Measurements from ENCODE around the gene NDUFC2.
A peak's percentile ranks its signal among the peaks of the same experiment; 100 is the strongest.
"Not testable (repeated sequence)": the region's sequence is repeated elsewhere in the genome, so short reads cannot be mapped to it uniquely, and the experiment has no call there.

The NDUFC2 gene

DNA sequence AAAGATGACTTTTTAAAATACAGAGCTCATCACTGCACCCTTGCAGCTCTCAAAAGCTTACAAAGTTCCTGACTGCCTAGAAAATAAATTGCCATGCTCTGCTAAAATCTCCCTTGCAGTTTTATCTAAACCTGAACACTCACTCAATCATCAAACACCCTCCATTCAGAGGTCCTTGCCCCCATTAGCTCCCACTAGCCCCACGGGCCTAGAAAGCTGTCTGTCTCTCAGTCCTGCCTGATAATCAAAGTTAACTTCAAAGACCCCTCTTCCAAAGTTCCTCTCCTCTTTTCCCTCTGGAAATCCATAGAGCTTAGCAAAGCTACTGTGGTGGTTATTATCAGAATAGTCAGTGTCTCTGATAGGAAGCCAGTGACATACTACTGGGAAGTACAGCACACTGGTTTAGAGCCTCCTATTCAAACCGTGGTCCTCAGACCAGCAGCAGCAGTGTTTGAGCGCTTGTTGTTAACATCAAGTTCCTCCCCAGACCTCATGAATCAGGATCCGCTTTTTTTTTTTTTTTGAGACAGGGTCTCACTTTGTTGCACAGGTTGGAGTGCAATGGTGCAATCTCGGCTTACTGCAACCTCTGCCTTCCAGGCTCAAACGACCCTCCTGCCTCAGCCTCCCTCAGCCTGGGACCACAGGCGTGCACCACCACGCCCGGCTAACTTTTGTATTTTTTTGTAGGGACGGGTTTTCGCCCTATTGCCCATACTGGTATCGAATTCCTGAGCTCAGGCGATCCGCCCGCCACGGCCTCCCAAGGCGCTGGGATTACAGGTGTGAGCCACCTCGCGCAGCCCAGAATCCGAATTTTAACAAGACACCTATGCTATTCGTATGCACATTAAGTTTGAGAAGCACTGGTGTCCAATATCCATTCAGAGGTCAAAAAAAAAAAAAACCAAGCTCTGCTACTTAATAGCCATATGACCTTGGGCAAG is 1.2 kb downstream of the NDUFC2 start:
- DNase-seq (ENCODE audit: low read depth): no peak
- H3K4me3 ChIP-seq (ENCODE audit: control insufficient read depth, low read depth, low read length): peak overlapping the region; percentile 97
- TF ChIP-seq, protein P1, sequence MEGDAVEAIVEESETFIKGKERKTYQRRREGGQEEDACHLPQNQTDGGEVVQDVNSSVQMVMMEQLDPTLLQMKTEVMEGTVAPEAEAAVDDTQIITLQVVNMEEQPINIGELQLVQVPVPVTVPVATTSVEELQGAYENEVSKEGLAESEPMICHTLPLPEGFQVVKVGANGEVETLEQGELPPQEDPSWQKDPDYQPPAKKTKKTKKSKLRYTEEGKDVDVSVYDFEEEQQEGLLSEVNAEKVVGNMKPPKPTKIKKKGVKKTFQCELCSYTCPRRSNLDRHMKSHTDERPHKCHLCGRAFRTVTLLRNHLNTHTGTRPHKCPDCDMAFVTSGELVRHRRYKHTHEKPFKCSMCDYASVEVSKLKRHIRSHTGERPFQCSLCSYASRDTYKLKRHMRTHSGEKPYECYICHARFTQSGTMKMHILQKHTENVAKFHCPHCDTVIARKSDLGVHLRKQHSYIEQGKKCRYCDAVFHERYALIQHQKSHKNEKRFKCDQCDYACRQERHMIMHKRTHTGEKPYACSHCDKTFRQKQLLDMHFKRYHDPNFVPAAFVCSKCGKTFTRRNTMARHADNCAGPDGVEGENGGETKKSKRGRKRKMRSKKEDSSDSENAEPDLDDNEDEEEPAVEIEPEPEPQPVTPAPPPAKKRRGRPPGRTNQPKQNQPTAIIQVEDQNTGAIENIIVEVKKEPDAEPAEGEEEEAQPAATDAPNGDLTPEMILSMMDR (IDR thresholded peaks at IDR 0.05; ENCODE audit: control insufficient read depth, insufficient read depth, low read depth, low read length, missing control alignments): no peak

DNA sequence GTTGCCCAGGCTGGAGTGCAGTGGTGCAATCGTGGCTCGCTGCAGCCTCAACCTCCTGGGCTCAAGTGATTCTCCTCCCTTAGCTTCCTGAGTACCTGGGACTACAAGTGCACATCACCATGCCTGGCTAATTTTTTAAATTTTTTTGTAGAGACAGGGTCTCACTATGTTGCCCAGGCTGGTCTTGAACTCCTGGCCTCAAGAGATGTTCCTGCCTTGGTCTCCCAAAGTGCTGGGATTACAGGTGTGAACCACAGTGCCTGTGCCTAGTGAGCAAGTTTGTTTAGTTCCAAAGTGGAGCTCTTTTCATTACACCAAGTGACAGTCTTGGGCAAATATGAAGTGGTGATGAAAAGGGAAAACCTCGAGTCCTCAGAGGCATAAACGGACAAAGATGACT is 2.1 kb downstream of the NDUFC2 start:
- H3K4me3 ChIP-seq (ENCODE audit: control insufficient read depth, low read depth, low read length): not testable (repeated sequence)

DNA sequence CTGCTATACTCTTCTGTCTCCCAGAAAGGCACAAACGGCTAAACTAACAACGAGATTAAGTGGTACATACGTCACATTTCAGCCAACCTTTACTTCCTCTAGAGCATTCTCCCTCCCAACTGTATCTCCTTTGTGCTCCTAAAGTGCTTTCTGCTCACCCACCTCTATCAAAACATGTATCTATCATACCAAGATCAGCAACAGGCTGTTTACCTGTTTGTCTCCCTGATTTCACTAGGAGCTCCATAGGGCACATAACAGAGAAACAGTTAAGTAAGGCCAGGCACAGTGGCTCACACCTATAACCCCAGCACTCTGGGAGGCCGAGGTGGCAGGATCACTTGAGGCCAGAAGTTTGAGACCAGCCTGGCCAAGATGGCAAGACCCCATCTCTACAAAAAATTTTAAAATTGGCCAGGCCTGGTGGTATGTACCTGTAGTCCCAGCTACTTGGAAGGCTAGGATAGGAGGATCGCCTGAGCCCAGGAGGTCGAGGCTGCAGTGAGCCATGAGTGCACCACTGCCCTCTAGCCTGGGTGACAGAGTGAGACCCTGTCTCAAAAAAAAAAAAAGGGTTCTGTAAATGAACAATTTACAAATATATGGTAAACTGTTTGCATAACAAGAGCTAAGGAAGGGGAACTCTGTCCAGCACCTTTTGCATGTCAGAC is 2.8 kb downstream of the NDUFC2 start:
- TF ChIP-seq, protein P1 (IDR thresholded peaks at IDR 0.05; ENCODE audit: control insufficient read depth, insufficient read depth, low read depth, low read length, missing control alignments): no peak
- H3K4me3 ChIP-seq (ENCODE audit: control insufficient read depth, low read depth, low read length): no peak overlapping the region
- no peak for DNase-seq (ENCODE audit: low read depth)

More for the DNA sequence above, 2.1 kb downstream of the NDUFC2 start:
- not testable (repeated sequence) for DNase-seq (ENCODE audit: low read depth)

DNA sequence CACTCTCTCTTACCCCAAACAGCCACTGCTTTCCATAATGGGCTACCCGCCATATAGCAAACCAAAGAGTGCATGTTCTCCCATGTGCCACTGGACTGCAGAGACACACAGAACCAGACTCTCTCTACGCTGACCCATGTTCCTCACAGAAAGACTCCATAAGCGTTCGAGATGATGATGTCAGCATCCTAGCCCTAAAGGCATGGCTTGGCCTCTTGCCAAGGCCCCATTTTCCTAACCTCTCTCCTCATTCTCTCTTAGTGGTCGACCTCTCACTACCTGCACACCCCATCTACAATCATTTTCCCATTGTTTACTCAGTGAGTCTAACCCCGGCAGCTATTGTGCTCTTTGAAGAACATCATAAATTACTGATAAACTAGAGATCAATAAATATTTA is 4.9 kb downstream of the NDUFC2 start:
- TF ChIP-seq, protein P1 (IDR thresholded peaks at IDR 0.05; ENCODE audit: control insufficient read depth, insufficient read depth, low read depth, low read length, missing control alignments): no peak
- DNase-seq (ENCODE audit: low read depth): no peak
- H3K4me3 ChIP-seq (ENCODE audit: control insufficient read depth, low read depth, low read length): no peak overlapping the region

DNA sequence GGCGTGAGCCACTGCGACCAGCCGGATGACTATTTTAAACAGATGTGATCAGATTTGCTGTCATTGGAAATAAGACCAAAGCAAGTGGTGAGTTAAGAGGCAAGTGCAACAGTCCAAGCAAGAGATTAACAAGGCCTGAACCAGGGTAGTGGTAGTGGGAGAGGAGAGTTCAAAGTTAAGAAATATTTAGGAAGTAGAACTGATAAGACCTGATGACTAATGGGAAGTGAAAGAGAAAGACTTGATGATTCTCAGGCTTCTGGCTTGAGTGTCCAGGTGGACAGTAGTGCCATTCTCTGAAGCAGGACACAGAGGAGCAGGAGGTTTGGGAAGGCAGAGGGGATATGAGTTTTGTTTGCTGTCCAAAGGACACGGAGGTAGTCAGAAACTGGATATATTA is 7.2 kb downstream of the NDUFC2 start:
- DNase-seq (ENCODE audit: low read depth): no peak
- H3K4me3 ChIP-seq (ENCODE audit: control insufficient read depth, low read depth, low read length): no peak overlapping the region
- TF ChIP-seq, protein P1 (IDR thresholded peaks at IDR 0.05; ENCODE audit: control insufficient read depth, insufficient read depth, low read depth, low read length, missing control alignments): no peak

DNA sequence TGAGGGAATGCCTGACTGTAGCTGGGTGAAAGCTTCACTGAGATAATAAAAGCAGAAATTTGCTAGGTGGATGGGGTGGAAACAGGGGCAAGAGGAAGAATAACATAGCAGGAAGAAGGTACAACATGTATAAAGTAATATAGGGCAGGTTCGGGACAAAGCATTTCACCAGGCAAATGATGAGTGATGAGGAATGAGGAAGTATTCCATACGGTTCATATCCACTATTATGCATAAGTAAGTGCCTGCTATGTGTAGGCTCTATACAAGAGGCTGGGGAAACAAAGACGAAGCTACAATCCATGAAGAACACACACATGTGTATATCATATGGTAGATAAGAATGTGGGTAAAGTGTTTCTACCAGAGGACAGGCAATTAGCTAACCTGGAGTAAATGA is 7.9 kb downstream of the NDUFC2 start:
- no peak for DNase-seq (ENCODE audit: low read depth)
- no peak overlapping the region for H3K4me3 ChIP-seq (ENCODE audit: control insufficient read depth, low read depth, low read length)
- TF ChIP-seq, protein P1 (IDR thresholded peaks at IDR 0.05; ENCODE audit: control insufficient read depth, insufficient read depth, low read depth, low read length, missing control alignments): no peak

DNA sequence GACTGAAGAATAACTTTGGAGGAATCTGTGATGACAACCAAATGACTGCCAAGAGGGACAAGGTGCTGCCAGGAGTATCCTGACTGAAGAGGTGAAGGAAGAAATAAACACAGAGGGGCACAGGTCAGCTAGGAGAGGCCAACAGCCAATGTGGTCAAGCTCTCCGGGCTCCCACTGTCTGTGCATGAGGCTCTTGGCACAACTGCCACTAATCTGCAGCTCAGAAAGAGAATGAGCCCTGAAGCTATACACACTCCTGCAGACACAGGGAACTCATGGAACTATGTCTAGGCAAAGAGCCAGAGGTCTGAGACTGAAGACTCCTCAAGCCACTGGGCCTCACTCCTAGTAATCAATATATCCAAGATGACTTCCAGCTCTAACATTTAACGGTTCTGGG is 9.0 kb downstream of the NDUFC2 start:
- no peak for DNase-seq (ENCODE audit: low read depth)
- TF ChIP-seq, protein P1 (IDR thresholded peaks at IDR 0.05; ENCODE audit: control insufficient read depth, insufficient read depth, low read depth, low read length, missing control alignments): no peak
- H3K4me3 ChIP-seq (ENCODE audit: control insufficient read depth, low read depth, low read length): no peak overlapping the region

Data from AG09309 (cell line).